ENCODE results near the gene SLC25A51. TPM values are rescaled to one million over a fixed set of nuclear protein-coding genes. Genes with fewer than 3 reads are reported as not detected.
"Not testable (repeated sequence)": the region's sequence is repeated elsewhere in the genome, so short reads cannot be mapped to it uniquely, and the experiment has no call there.

The SLC25A51 gene
- total RNA-seq, 1 donor from 2014 or later, result 39.6 TPM

DNA sequence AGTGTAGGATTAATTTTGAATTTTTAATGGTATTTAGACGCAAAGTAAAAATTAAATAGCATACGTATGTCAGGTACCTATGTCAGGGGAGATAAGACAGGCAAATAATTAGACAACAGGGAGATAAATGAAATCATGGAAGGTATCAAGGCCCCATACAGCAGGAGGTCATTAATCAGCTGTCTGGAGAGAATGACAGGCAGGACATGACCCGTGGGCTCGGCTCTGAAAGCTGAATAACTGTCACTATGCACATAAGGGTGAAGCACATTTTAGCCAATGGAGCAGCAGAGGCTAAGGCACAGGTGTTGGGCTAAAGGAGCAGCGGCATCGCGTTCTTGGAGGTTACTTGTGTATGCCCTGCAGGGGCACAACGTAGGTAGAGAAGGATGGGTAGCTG, 11.9 kb downstream of the SLC25A51 start:
- DNase-seq (ENCODE audit: low read depth), result no peak
- no peak overlapping the region for H3K27ac Mint-ChIP-seq (ENCODE audit: unreplicated experiment)
- no peaks in the 10 kb centered on the region for H3K27me3 ChIP-seq (ENCODE audit: insufficient read depth, low read length)
- no peak overlapping the region for H3K4me3 ChIP-seq (ENCODE audit: insufficient read depth, low read depth, low read length)
- H2AFZ ChIP-seq (ENCODE audit: low read depth, low read length), result no peak overlapping the region
- no peak overlapping the region for H3K9ac ChIP-seq (ENCODE audit: low read length)
- peaks cover 36% of the 10 kb centered on the region for H4K20me1 ChIP-seq (ENCODE audit: insufficient read depth, low read length)
- peaks cover 30% of the 10 kb centered on the region for H3K36me3 ChIP-seq (ENCODE audit: insufficient read depth, low read length)
- no peak overlapping the region for H3K27ac ChIP-seq (ENCODE audit: low read depth, low read length)
- peaks cover 27% of the 10 kb centered on the region for H3K79me2 ChIP-seq (ENCODE audit: insufficient read depth, low read length)
- H3K9me3 Mint-ChIP-seq (ENCODE audit: unreplicated experiment), result no peaks in the 10 kb centered on the region
- no peak for FAIRE-seq
- TF ChIP-seq CTCF (IDR thresholded peaks at IDR 0.05; ENCODE audit: insufficient read depth, low read depth, low read length), result no peak
- no peak for TF ChIP-seq EZH2 (IDR thresholded peaks at IDR 0.05; ENCODE audit: insufficient read depth, low read length)
- H3K4me3 Mint-ChIP-seq (ENCODE audit: unreplicated experiment), result no peak overlapping the region
- no peaks in the 10 kb centered on the region for H3K4me1 ChIP-seq (ENCODE audit: insufficient read depth, low read length)
- H3K27me3 Mint-ChIP-seq (ENCODE audit: low read depth, unreplicated experiment), result no peaks in the 10 kb centered on the region
- no peaks in the 10 kb centered on the region for H3K9me3 ChIP-seq (ENCODE audit: insufficient read depth, low read depth, low read length)
- H3K36me3 Mint-ChIP-seq (ENCODE audit: low read depth, unreplicated experiment), result peaks cover 13% of the 10 kb centered on the region
- no peak overlapping the region for H3K4me2 ChIP-seq (ENCODE audit: low read length)
- H3K4me1 Mint-ChIP-seq (ENCODE audit: low read depth, unreplicated experiment), result no peaks in the 10 kb centered on the region

GRCh38 chr9:37891042-37891441, 12.9 kb downstream of the SLC25A51 start:
- not testable (repeated sequence) for DNase-seq (ENCODE audit: low read depth); H3K27me3 ChIP-seq (ENCODE audit: insufficient read depth, low read length); H3K9me3 Mint-ChIP-seq (ENCODE audit: unreplicated experiment); H2AFZ ChIP-seq (ENCODE audit: low read depth, low read length); H3K27me3 Mint-ChIP-seq (ENCODE audit: low read depth, unreplicated experiment); H3K4me1 Mint-ChIP-seq (ENCODE audit: low read depth, unreplicated experiment); H3K4me3 Mint-ChIP-seq (ENCODE audit: unreplicated experiment); H3K27ac ChIP-seq (ENCODE audit: low read depth, low read length); H3K4me2 ChIP-seq (ENCODE audit: low read length); H3K4me1 ChIP-seq (ENCODE audit: insufficient read depth, low read length); FAIRE-seq; H3K4me3 ChIP-seq (ENCODE audit: insufficient read depth, low read depth, low read length); H3K9me3 ChIP-seq (ENCODE audit: insufficient read depth, low read depth, low read length); H3K27ac Mint-ChIP-seq (ENCODE audit: unreplicated experiment); H3K9ac ChIP-seq (ENCODE audit: low read length)
- peaks cover 24% of the 10 kb centered on the region for H3K36me3 ChIP-seq (ENCODE audit: insufficient read depth, low read length)
- H4K20me1 ChIP-seq (ENCODE audit: insufficient read depth, low read length), result peaks cover 36% of the 10 kb centered on the region
- H3K36me3 Mint-ChIP-seq (ENCODE audit: low read depth, unreplicated experiment), result peaks cover 14% of the 10 kb centered on the region
- H3K79me2 ChIP-seq (ENCODE audit: insufficient read depth, low read length), result peaks cover 29% of the 10 kb centered on the region

DNA sequence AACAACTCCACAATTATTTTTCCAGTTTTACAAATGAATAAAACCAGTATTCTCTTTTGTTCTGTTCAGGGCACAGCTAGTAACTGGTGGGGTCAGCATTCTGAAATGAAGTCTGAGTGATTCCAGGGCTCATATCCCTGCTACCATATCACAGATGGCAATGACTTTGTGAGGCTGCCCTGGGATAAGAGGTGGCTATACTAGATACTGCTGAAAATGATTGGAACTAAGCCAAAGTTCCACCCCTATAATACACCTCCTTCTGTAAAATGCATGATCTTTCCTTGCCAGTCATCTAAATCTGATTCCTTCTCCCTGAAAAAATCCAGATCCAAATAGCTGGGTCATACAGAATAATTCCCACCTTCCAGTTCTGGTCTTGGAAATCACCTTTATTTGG, 14.4 kb downstream of the SLC25A51 start:
- Histone ChIP-seq H4K20me1 (ENCODE audit: insufficient read depth, low read length) (peaks cover 36% of the 10 kb centered on the region), H3K9ac (ENCODE audit: low read length) (no peak overlapping the region), H3K27me3 (ENCODE audit: insufficient read depth, low read length) (no peaks in the 10 kb centered on the region), H3K4me3 (ENCODE audit: insufficient read depth, low read depth, low read length) (no peak overlapping the region), H3K27ac (ENCODE audit: low read depth, low read length) (no peak overlapping the region), H3K36me3 (ENCODE audit: insufficient read depth, low read length) (peaks cover 11% of the 10 kb centered on the region), H3K4me1 (ENCODE audit: insufficient read depth, low read length) (no peaks in the 10 kb centered on the region), H3K79me2 (ENCODE audit: insufficient read depth, low read length) (peaks cover 31% of the 10 kb centered on the region), H3K4me2 (ENCODE audit: low read length) (no peak overlapping the region), H2AFZ (ENCODE audit: low read depth, low read length) (no peak overlapping the region), H3K9me3 (ENCODE audit: insufficient read depth, low read depth, low read length) (no peaks in the 10 kb centered on the region)
- DNase-seq (ENCODE audit: low read depth) (no peak), FAIRE-seq (no peak)
- H3K9me3 Mint-ChIP-seq (ENCODE audit: unreplicated experiment), result no peaks in the 10 kb centered on the region
- peaks cover 13% of the 10 kb centered on the region for H3K36me3 Mint-ChIP-seq (ENCODE audit: low read depth, unreplicated experiment)
- TF ChIP-seq CTCF (IDR thresholded peaks at IDR 0.05; ENCODE audit: insufficient read depth, low read depth, low read length), result no peak
- no peak for TF ChIP-seq EZH2 (IDR thresholded peaks at IDR 0.05; ENCODE audit: insufficient read depth, low read length)
- no peaks in the 10 kb centered on the region for H3K27me3 Mint-ChIP-seq (ENCODE audit: low read depth, unreplicated experiment)
- no peak overlapping the region for H3K27ac Mint-ChIP-seq (ENCODE audit: unreplicated experiment)
- H3K4me3 Mint-ChIP-seq (ENCODE audit: unreplicated experiment), result no peak overlapping the region
- no peaks in the 10 kb centered on the region for H3K4me1 Mint-ChIP-seq (ENCODE audit: low read depth, unreplicated experiment)

GRCh38 chr9:37887977-37888583, 15.8 kb downstream of the SLC25A51 start:
- H3K4me1 ChIP-seq (ENCODE audit: insufficient read depth, low read length); H3K27me3 Mint-ChIP-seq (ENCODE audit: low read depth, unreplicated experiment); H3K4me1 Mint-ChIP-seq (ENCODE audit: low read depth, unreplicated experiment); H3K9ac ChIP-seq (ENCODE audit: low read length); H3K4me3 ChIP-seq (ENCODE audit: insufficient read depth, low read depth, low read length); H3K27ac Mint-ChIP-seq (ENCODE audit: unreplicated experiment); H3K27ac ChIP-seq (ENCODE audit: low read depth, low read length); H3K9me3 ChIP-seq (ENCODE audit: insufficient read depth, low read depth, low read length); H3K36me3 ChIP-seq (ENCODE audit: insufficient read depth, low read length); H3K4me3 Mint-ChIP-seq (ENCODE audit: unreplicated experiment); H3K4me2 ChIP-seq (ENCODE audit: low read length); FAIRE-seq; H3K27me3 ChIP-seq (ENCODE audit: insufficient read depth, low read length); H3K9me3 Mint-ChIP-seq (ENCODE audit: unreplicated experiment); DNase-seq (ENCODE audit: low read depth); H2AFZ ChIP-seq (ENCODE audit: low read depth, low read length): not testable (repeated sequence)
- Histone ChIP-seq H4K20me1 (ENCODE audit: insufficient read depth, low read length) (peaks cover 26% of the 10 kb centered on the region), H3K79me2 (ENCODE audit: insufficient read depth, low read length) (peaks cover 27% of the 10 kb centered on the region)
- H3K36me3 Mint-ChIP-seq (ENCODE audit: low read depth, unreplicated experiment), result peaks cover 10% of the 10 kb centered on the region

Data from astrocyte (in vitro differentiated cells and primary cell).